ENCODE data around the gene STAC3. TPM values are rescaled to one million over a fixed set of nuclear protein-coding genes. Genes with fewer than 3 reads are reported as not detected.

The STAC3 gene
- polyA plus RNA-seq, 1 experiment, result 0.25 TPM

GRCh38 chr12:57193706-57194245 is 57.2 kb downstream of the STAC3 start:
- Histone ChIP-seq H3K27me3 (ENCODE audit: control insufficient read depth, insufficient read depth, low read length) (no peaks in the 10 kb centered on the region), H3K9me3 (ENCODE audit: control insufficient read depth, insufficient read depth, low read length) (no peaks in the 10 kb centered on the region; the same call in 1 of the 2 replicates), H3K4me3 (ENCODE audit: low read depth, low read length) (no peak overlapping the region), H3K27ac (ENCODE audit: low read depth, low read length) (no peak overlapping the region)
- ChIA-PET CTCF (interaction anchor here (0.9 to 1.8 kb wide), 2 partner anchors 11 to 20 kb away, joined by 4 read pairs; no protein-coding TSS in a partner anchor), POLR2A (no interaction called here)
- no peak for DNase-seq (ENCODE audit: low read depth, low spot score)
- no peak for TF ChIP-seq CTCF (IDR thresholded peaks at IDR 0.05; ENCODE audit: low read depth, low read length)

Small RNA genes within 50 kb of the gene (small RNA-seq; reads per million reads assigned to genes)
- 4.8 reads per million, percentile 48 among the genes with 10 or more reads in this experiment for gene MIR1228 (ENCODE audit: insufficient read length, low read depth)

Other genes with a start within 250 kb of the STAC3 start
- 5.8 and 6.4 TPM in 2 replicates for gene ZBTB39, start 244.6 kb downstream of the STAC3 start, polyA plus RNA-seq (2011; rRNA removed)
- 8.0 and 8.9 TPM in 2 replicates for gene TAC3, start 234.7 kb downstream of the STAC3 start, polyA plus RNA-seq (2011; rRNA removed)
- gene MYO1A, start 201.1 kb downstream of the STAC3 start, polyA plus RNA-seq (2011; rRNA removed), result not detected in 2 replicates
- gene NEMP1, start 172.4 kb downstream of the STAC3 start, polyA plus RNA-seq (2011; rRNA removed), result 8.3 and 11.9 TPM in 2 replicates
- gene NAB2, start 162.1 kb downstream of the STAC3 start, polyA plus RNA-seq (2011; rRNA removed), result 46.4 and 60.9 TPM in 2 replicates
- 79.5 and 94.2 TPM in 2 replicates for gene STAT6, start 139.8 kb downstream of the STAC3 start, polyA plus RNA-seq (2011; rRNA removed)
- gene LRP1, start 122.7 kb downstream of the STAC3 start, polyA plus RNA-seq (2011; rRNA removed), result 49.9 and 95.0 TPM in 2 replicates
- not detected in 2 replicates for gene LRP1-AS, start 103.6 kb downstream of the STAC3 start, polyA plus RNA-seq (2011; rRNA removed)
- 0.79 and 1.0 TPM in 2 replicates for gene NXPH4, start 34.4 kb downstream of the STAC3 start, polyA plus RNA-seq (2011; rRNA removed)
- 266 and 314 TPM in 2 replicates for gene SHMT2, start 21.5 kb downstream of the STAC3 start, polyA plus RNA-seq (2011; rRNA removed)
- gene R3HDM2, start 179.9 kb upstream of the STAC3 start, polyA plus RNA-seq (2011; rRNA removed), result 19.3 and 20.0 TPM in 2 replicates
- not detected in 2 replicates for gene INHBC, start 183.6 kb upstream of the STAC3 start, polyA plus RNA-seq (2011; rRNA removed)
- 10.8 TPM in 2 replicates for gene INHBE, start 204.1 kb upstream of the STAC3 start, polyA plus RNA-seq (2011; rRNA removed)
- 8.3 and 9.7 TPM in 2 replicates for gene GLI1, start 208.6 kb upstream of the STAC3 start, polyA plus RNA-seq (2011; rRNA removed)
- gene ARHGAP9, start 228.7 kb upstream of the STAC3 start, polyA plus RNA-seq (2011; rRNA removed), result 1.2 TPM in 2 replicates
- gene MARS1, start 236.9 kb upstream of the STAC3 start, polyA plus RNA-seq (2011; rRNA removed), result 236 and 252 TPM in 2 replicates

Data from AG04450 (cell line).